ENCODE results near the gene CHRDL1.

Gene CHRDL1

GRCh38 chrX:110746014-110746413 lies 49.6 kb downstream of the CHRDL1 start:
- no peak overlapping the region for H3K9ac ChIP-seq (ENCODE audit: low read length)
- no peak overlapping the region for H2BK12ac ChIP-seq (ENCODE audit: low read length in 2 of 2)
- no peak overlapping the region for H2BK15ac ChIP-seq (ENCODE audit: low read depth, poor library complexity, severe bottlenecking)
- WGBS: no CpG with 5 or more reads among the region's 4 CpGs
- no peaks in the 10 kb centered on the region for H3K4me1 ChIP-seq (ENCODE audit: control insufficient read depth, insufficient read depth, low read depth, low read length)
- H2BK5ac ChIP-seq (ENCODE audit: low read depth, low read length, poor library complexity, severe bottlenecking): no peak overlapping the region
- no peak overlapping the region for H3K18ac ChIP-seq (ENCODE audit: low read depth in 1 of 2, low read length in 2 of 2)
- H3K4me2 ChIP-seq (ENCODE audit: low read length, poor library complexity, severe bottlenecking): no peak overlapping the region
- no peak overlapping the region for H3K4ac ChIP-seq (ENCODE audit: low read depth in 1 of 2, low read length in 2 of 2)
- H3K23ac ChIP-seq (ENCODE audit: low read length in 2 of 2): no peak overlapping the region
- no peak overlapping the region for H3K4me3 ChIP-seq (ENCODE audit: insufficient read depth in 1 of 2, low read depth in 1 of 2, low read length in 2 of 2)
- no peak overlapping the region for H2AFZ ChIP-seq (ENCODE audit: low read depth, low read length)
- H3K27me3 ChIP-seq (ENCODE audit: control insufficient read depth in 1 of 2, insufficient read depth in 1 of 2, low read length in 2 of 2): peaks cover 0 to 41% of the 10 kb centered on the region in 2 experiments
- no peak overlapping the region for H3K27ac ChIP-seq (ENCODE audit: low read length, poor library complexity, severe bottlenecking)
- no peak overlapping the region for H4K8ac ChIP-seq (ENCODE audit: low read length)
- no peaks in the 10 kb centered on the region for H3K36me3 ChIP-seq (ENCODE audit: control insufficient read depth in 1 of 2, insufficient read depth in 2 of 2, low read depth in 1 of 2, low read length in 2 of 2)
- no peak overlapping the region for H2BK120ac ChIP-seq (ENCODE audit: low read depth, low read length)
- no peaks in the 10 kb centered on the region for H3K9me3 ChIP-seq (ENCODE audit: control insufficient read depth, low read length)
- H3K79me1 ChIP-seq (replicated peaks; ENCODE audit: low read length, poor library complexity, severe bottlenecking): no peaks in the 10 kb centered on the region
- no peak overlapping the region for H2AK5ac ChIP-seq (ENCODE audit: low read length, severe bottlenecking)
- H3K14ac ChIP-seq (ENCODE audit: low read length in 2 of 2): no peak overlapping the region
- H4K91ac ChIP-seq (ENCODE audit: low read length): no peak overlapping the region
- no peak for DNase-seq

- WGBS: 50% methylated on average over 2 of the region's 2 CpGs
- H2BK120ac ChIP-seq (ENCODE audit: low read depth, low read length): no peak overlapping the region
- H3K79me1 ChIP-seq (replicated peaks; ENCODE audit: low read length, poor library complexity, severe bottlenecking): no peaks in the 10 kb centered on the region
- H3K4me1 ChIP-seq (ENCODE audit: control insufficient read depth, insufficient read depth, low read depth, low read length): no peaks in the 10 kb centered on the region
- H3K14ac ChIP-seq (ENCODE audit: low read length in 2 of 2): no peak overlapping the region
- H4K91ac ChIP-seq (ENCODE audit: low read length): no peak overlapping the region
- H3K18ac ChIP-seq (ENCODE audit: low read depth in 1 of 2, low read length in 2 of 2): no peak overlapping the region
- H3K27me3 ChIP-seq (ENCODE audit: control insufficient read depth in 1 of 2, insufficient read depth in 1 of 2, low read length in 2 of 2): peaks cover 0 to 37% of the 10 kb centered on the region in 2 experiments
- no peak overlapping the region for H4K8ac ChIP-seq (ENCODE audit: low read length)
- H2AK5ac ChIP-seq (ENCODE audit: low read length, severe bottlenecking): no peak overlapping the region
- H3K36me3 ChIP-seq (ENCODE audit: control insufficient read depth in 1 of 2, insufficient read depth in 2 of 2, low read depth in 1 of 2, low read length in 2 of 2): no peaks in the 10 kb centered on the region
- H3K4me3 ChIP-seq (ENCODE audit: insufficient read depth in 1 of 2, low read depth in 1 of 2, low read length in 2 of 2): no peak overlapping the region
- no peak overlapping the region for H3K27ac ChIP-seq (ENCODE audit: low read length, poor library complexity, severe bottlenecking)
- no peak overlapping the region for H3K9ac ChIP-seq (ENCODE audit: low read length)
- H2BK12ac ChIP-seq (ENCODE audit: low read length in 2 of 2): no peak overlapping the region
- H2AFZ ChIP-seq (ENCODE audit: low read depth, low read length): no peak overlapping the region
- no peak overlapping the region for H3K4ac ChIP-seq (ENCODE audit: low read depth in 1 of 2, low read length in 2 of 2)
- H3K9me3 ChIP-seq (ENCODE audit: control insufficient read depth, low read length): no peaks in the 10 kb centered on the region
- no peak overlapping the region for H2BK15ac ChIP-seq (ENCODE audit: low read depth, poor library complexity, severe bottlenecking)
- no peak overlapping the region for H3K23ac ChIP-seq (ENCODE audit: low read length in 2 of 2)
- H2BK5ac ChIP-seq (ENCODE audit: low read depth, low read length, poor library complexity, severe bottlenecking): no peak overlapping the region
- DNase-seq: no peak
- H3K4me2 ChIP-seq (ENCODE audit: low read length, poor library complexity, severe bottlenecking): no peak overlapping the region
Observed at GRCh38 chrX:110745288-110745687, 50.3 kb downstream of the CHRDL1 start.

- Histone ChIP-seq H3K4me2 (ENCODE audit: low read length, poor library complexity, severe bottlenecking) (no peak overlapping the region), H2AFZ (ENCODE audit: low read depth, low read length) (no peak overlapping the region), H3K4me1 (ENCODE audit: control insufficient read depth, insufficient read depth, low read depth, low read length) (no peaks in the 10 kb centered on the region), H3K4ac (ENCODE audit: low read depth in 1 of 2, low read length in 2 of 2) (no peak overlapping the region), H4K8ac (ENCODE audit: low read length) (no peak overlapping the region), H3K27ac (ENCODE audit: low read length, poor library complexity, severe bottlenecking) (no peak overlapping the region), H2BK120ac (ENCODE audit: low read depth, low read length) (no peak overlapping the region), H2BK5ac (ENCODE audit: low read depth, low read length, poor library complexity, severe bottlenecking) (no peak overlapping the region), H4K91ac (ENCODE audit: low read length) (no peak overlapping the region), H2BK15ac (ENCODE audit: low read depth, poor library complexity, severe bottlenecking) (no peak overlapping the region), H3K9ac (ENCODE audit: low read length) (peak overlapping the region; percentile 44), H3K79me1 (replicated peaks; ENCODE audit: low read length, poor library complexity, severe bottlenecking) (no peaks in the 10 kb centered on the region), H3K4me3 (ENCODE audit: insufficient read depth in 1 of 2, low read depth in 1 of 2, low read length in 2 of 2) (no peak overlapping the region), H3K27me3 (ENCODE audit: control insufficient read depth in 1 of 2, insufficient read depth in 1 of 2, low read length in 2 of 2) (peaks cover 0 to 38% of the 10 kb centered on the region in 2 experiments), H2AK5ac (ENCODE audit: low read length, severe bottlenecking) (no peak overlapping the region), H3K23ac (ENCODE audit: low read length in 2 of 2) (no peak overlapping the region), H3K14ac (ENCODE audit: low read length in 2 of 2) (no peak overlapping the region), H3K36me3 (ENCODE audit: control insufficient read depth in 1 of 2, insufficient read depth in 2 of 2, low read depth in 1 of 2, low read length in 2 of 2) (no peaks in the 10 kb centered on the region), H3K18ac (ENCODE audit: low read depth in 1 of 2, low read length in 2 of 2) (no peak overlapping the region), H3K9me3 (ENCODE audit: control insufficient read depth, low read length) (no peaks in the 10 kb centered on the region), H2BK12ac (ENCODE audit: low read length in 2 of 2) (peak overlapping the region in 1 of 2 experiments; percentile 42)
- DNase-seq: no peak
- 82% methylated on average over 3 of the region's 5 CpGs for WGBS
Observed at GRCh38 chrX:110743679-110744340, 51.8 kb downstream of the CHRDL1 start.

GRCh38 chrX:110741213-110741796 lies 54.3 kb downstream of the CHRDL1 start:
- Histone ChIP-seq H2BK12ac (ENCODE audit: low read length in 2 of 2) (no peak overlapping the region), H4K91ac (ENCODE audit: low read length) (peak overlapping the region; percentile 82), H4K8ac (ENCODE audit: low read length) (no peak overlapping the region), H3K79me1 (replicated peaks; ENCODE audit: low read length, poor library complexity, severe bottlenecking) (no peaks in the 10 kb centered on the region), H3K27ac (ENCODE audit: low read length, poor library complexity, severe bottlenecking) (no peak overlapping the region), H3K18ac (ENCODE audit: low read depth in 1 of 2, low read length in 2 of 2) (peak overlapping the region in 1 of 2 experiments; percentile 62), H3K4me2 (ENCODE audit: low read length, poor library complexity, severe bottlenecking) (no peak overlapping the region), H2AK5ac (ENCODE audit: low read length, severe bottlenecking) (no peak overlapping the region), H3K36me3 (ENCODE audit: control insufficient read depth in 1 of 2, insufficient read depth in 2 of 2, low read depth in 1 of 2, low read length in 2 of 2) (no peaks in the 10 kb centered on the region), H3K4ac (ENCODE audit: low read depth in 1 of 2, low read length in 2 of 2) (no peak overlapping the region), H2AFZ (ENCODE audit: low read depth, low read length) (no peak overlapping the region), H3K9ac (ENCODE audit: low read length) (no peak overlapping the region), H2BK120ac (ENCODE audit: low read depth, low read length) (no peak overlapping the region), H2BK15ac (ENCODE audit: low read depth, poor library complexity, severe bottlenecking) (no peak overlapping the region), H3K27me3 (ENCODE audit: control insufficient read depth in 1 of 2, insufficient read depth in 1 of 2, low read length in 2 of 2) (peaks cover 0 to 29% of the 10 kb centered on the region in 2 experiments), H3K4me3 (ENCODE audit: insufficient read depth in 1 of 2, low read depth in 1 of 2, low read length in 2 of 2) (no peak overlapping the region), H3K9me3 (ENCODE audit: control insufficient read depth, low read length) (no peaks in the 10 kb centered on the region), H3K23ac (ENCODE audit: low read length in 2 of 2) (no peak overlapping the region), H3K4me1 (ENCODE audit: control insufficient read depth, insufficient read depth, low read depth, low read length) (no peaks in the 10 kb centered on the region), H3K14ac (ENCODE audit: low read length in 2 of 2) (no peak overlapping the region), H2BK5ac (ENCODE audit: low read depth, low read length, poor library complexity, severe bottlenecking) (no peak overlapping the region)
- WGBS: no CpG with 5 or more reads among the region's 1 CpG
- DNase-seq: peak; percentile 86
